Measurements from ENCODE around the gene CLEC20A.

GRCh38 chr1:178542554-178543289 lies 46.0 kb upstream of the CLEC20A start:
- peak; percentile 99 for TF ChIP-seq CTCF (conservative IDR thresholded peaks at IDR 0.05)
- no peak for TF ChIP-seq EZH2 (IDR thresholded peaks at IDR 0.05; ENCODE audit: low read depth)
